ENCODE results near the gene NFYC.

- TF ChIP-seq POU2F2 (IDR thresholded peaks at IDR 0.05; ENCODE audit: low read depth, low read length) (no peak), POLR2AphosphoS5 (IDR thresholded peaks at IDR 0.05; ENCODE audit: low read depth, low read length) (no peak), POLR2A (IDR thresholded peaks at IDR 0.05; ENCODE audit: low read depth, low read length) (no peak)
Observed at GRCh38 chr1:40749817-40750216, 58.3 kb downstream of the NFYC start.
